DMS79 (cell line): ENCODE measurements around the gene ADRA2A.

Source experiments
- DNase-seq: peaks from one replicate; lab custom pipeline; 2025; lab: John Stamatoyannopoulos, UW

Gene ADRA2A

GRCh38 chr10:111109501-111110242 is 32.8 kb downstream of the ADRA2A start:
- DNase-seq: no peak

GRCh38 chr10:111110771-111111170 is 33.9 kb downstream of the ADRA2A start:
- DNase-seq: no peak

- no peak for DNase-seq
These were observed 35.5 kb downstream of the ADRA2A start for GRCh38 chr10:111112333-111112732.

- DNase-seq: no peak
These were observed 36.6 kb downstream of the ADRA2A start for GRCh38 chr10:111113238-111113960.

- DNase-seq: no peak
These were observed 37.3 kb downstream of the ADRA2A start for GRCh38 chr10:111113961-111114757.

- DNase-seq: no peak
These were observed 38.1 kb downstream of the ADRA2A start for GRCh38 chr10:111114758-111115500.

- DNase-seq: no peak
These were observed 39.4 kb downstream of the ADRA2A start for GRCh38 chr10:111116211-111116610.

- no peak for DNase-seq
These were observed 40.1 kb downstream of the ADRA2A start for GRCh38 chr10:111116762-111117445.

GRCh38 chr10:111117528-111118277 is 40.9 kb downstream of the ADRA2A start:
- no peak for DNase-seq

GRCh38 chr10:111118758-111119157 is 41.9 kb downstream of the ADRA2A start:
- DNase-seq: no peak

- no peak for DNase-seq
These were observed 42.8 kb downstream of the ADRA2A start for GRCh38 chr10:111119637-111120036.

- no peak for DNase-seq
These were observed 45.3 kb downstream of the ADRA2A start for GRCh38 chr10:111122127-111122526.

GRCh38 chr10:111123883-111124282 is 47.1 kb downstream of the ADRA2A start:
- DNase-seq: no peak

GRCh38 chr10:111125102-111125501 is 48.3 kb downstream of the ADRA2A start:
- DNase-seq: no peak

- DNase-seq: no peak
These were observed 49.2 kb downstream of the ADRA2A start for GRCh38 chr10:111126077-111126476.

- no peak for DNase-seq
These were observed 50.4 kb downstream of the ADRA2A start for GRCh38 chr10:111127081-111127848.

GRCh38 chr10:111128331-111129180 is 51.7 kb downstream of the ADRA2A start:
- DNase-seq: no peak

- peak; percentile 41 for DNase-seq
These were observed 52.5 kb downstream of the ADRA2A start for GRCh38 chr10:111129363-111129762.

- no peak for DNase-seq
These were observed 53.6 kb downstream of the ADRA2A start for GRCh38 chr10:111130471-111130870.
